Epithelial cell of proximal tubule (primary cell): ENCODE results near the gene IP6K2. TPM values are rescaled to one million over a fixed set of nuclear protein-coding genes. Genes with fewer than 3 reads are reported as not detected.

Experiments
- DNase-seq: peaks from one replicate; pipeline ENCODE4 v3.0.0-alpha.2; 2011; ENCODE audit warnings: low read depth
- H3K4me3 ChIP-seq: 2 replicates; pipeline ENCODE4 v1.5.1; 2011; ENCODE audit warnings: low read depth, mild to moderate bottlenecking, low read length
- CTCF ChIP-seq: conservative IDR thresholded peaks from 2 replicates; pipeline ENCODE4 v1.5.1; 2012; ENCODE audit warnings: low read depth, mild to moderate bottlenecking, low read length
- total RNA-seq: library from RNA; depleted of rRNA; stranded (reverse); fragments of >200 nt; gene quantifications from 2 replicates; pipeline ENCODE4 v1.2.3, GENCODE V29; 2015

IP6K2 gene
- total RNA-seq, 1 donor from 2014 or later = 87.9 TPM

- no peak for DNase-seq
- TF ChIP-seq CTCF = no peak
- H3K4me3 ChIP-seq = no peak overlapping the region
Observed at GRCh38 chr3:48700731-48701405, 16.2 kb downstream of the IP6K2 start.

- no peak overlapping the region for H3K4me3 ChIP-seq
- no peak for TF ChIP-seq CTCF
Observed at GRCh38 chr3:48698891-48699290, 18.1 kb downstream of the IP6K2 start.

GRCh38 chr3:48697952-48698351, 19.1 kb downstream of the IP6K2 start:
- TF ChIP-seq CTCF = peak; percentile 12
- DNase-seq = no peak

More at GRCh38 chr3:48698891-48699290, 18.1 kb downstream of the IP6K2 start:
- DNase-seq = no peak

GRCh38 chr3:48696601-48697000, 20.4 kb downstream of the IP6K2 start:
- H3K4me3 ChIP-seq = no peak overlapping the region
- DNase-seq = no peak
- no peak for TF ChIP-seq CTCF

More at GRCh38 chr3:48697952-48698351, 19.1 kb downstream of the IP6K2 start:
- H3K4me3 ChIP-seq = no peak overlapping the region

- DNase-seq = no peak
- H3K4me3 ChIP-seq = no peak overlapping the region
- no peak for TF ChIP-seq CTCF
Observed at GRCh38 chr3:48696156-48696555, 20.9 kb downstream of the IP6K2 start.

- H3K4me3 ChIP-seq = no peak overlapping the region
- TF ChIP-seq CTCF = no peak
- no peak for DNase-seq
Observed at GRCh38 chr3:48695393-48695753, 21.6 kb downstream of the IP6K2 start.
